ENCODE data around the gene SYT1.

The SYT1 gene

DNA sequence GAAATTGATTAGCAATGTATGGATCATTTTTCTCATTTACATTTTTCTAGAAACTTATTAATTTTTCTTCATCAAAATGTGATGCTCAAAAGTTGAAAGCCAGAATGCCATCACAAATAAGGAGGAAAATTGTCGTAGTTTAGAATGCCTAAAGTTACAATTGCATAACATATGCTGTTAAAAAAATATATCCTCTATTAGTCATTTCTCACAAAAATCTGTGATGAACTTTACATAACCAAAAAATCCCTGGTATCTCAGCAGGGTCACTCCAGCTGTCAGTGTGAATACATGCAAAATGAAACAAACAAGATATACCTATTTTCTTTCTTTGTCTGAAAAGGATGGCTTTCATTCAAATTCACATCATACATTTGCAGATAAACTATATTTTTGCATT, 467.3 kb downstream of the SYT1 start:
- 0 out of 2 replicates have a peak, but pooled peaks cover 2% of the 10 kb centered on the region for H3K36me3 ChIP-seq (ENCODE audit: control insufficient read depth, insufficient read depth, low read length)
- H3K4me3 ChIP-seq (ENCODE audit: low read depth, low read length), result peak overlapping the region; percentile 3; the same call in 1 of the 2 replicates
- no peaks in the 10 kb centered on the region for H3K27me3 ChIP-seq (ENCODE audit: control insufficient read depth, insufficient read depth, low read length)
- H3K27ac ChIP-seq (ENCODE audit: low read depth, low read length), result no peak overlapping the region
- H3K9me3 ChIP-seq (ENCODE audit: control insufficient read depth, insufficient read depth, low read length), result no peaks in the 10 kb centered on the region
- H3K4me1 ChIP-seq (ENCODE audit: control insufficient read depth, insufficient read depth, low read length), result peaks cover 45% of the 10 kb centered on the region
- H3K9ac ChIP-seq (ENCODE audit: low read depth, low read length), result no peak overlapping the region; the same call in 1 of the 2 replicates

DNA sequence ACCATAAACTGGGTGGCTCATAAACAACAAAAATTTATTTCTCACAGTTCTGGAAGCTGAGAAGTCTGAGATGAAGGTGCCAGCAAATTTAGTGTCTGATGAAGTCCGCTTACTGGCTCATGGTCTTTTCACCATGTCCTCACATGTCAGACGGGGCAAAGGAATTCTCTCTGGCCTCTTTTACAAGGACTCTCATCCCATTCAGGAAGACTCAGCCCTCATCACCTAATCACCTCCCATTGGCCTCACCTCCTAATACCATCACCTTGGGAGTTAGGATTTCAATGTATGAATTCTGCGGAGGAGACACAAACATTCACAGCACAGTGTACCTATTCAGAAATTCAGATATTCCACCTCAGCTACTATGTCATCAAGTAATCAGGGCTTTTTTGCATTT, 468.6 kb downstream of the SYT1 start:
- H3K4me1 ChIP-seq (ENCODE audit: control insufficient read depth, insufficient read depth, low read length), result peaks cover 45% of the 10 kb centered on the region
- H3K4me3 ChIP-seq (ENCODE audit: low read depth, low read length), result no peak overlapping the region
- H3K9me3 ChIP-seq (ENCODE audit: control insufficient read depth, insufficient read depth, low read length), result no peaks in the 10 kb centered on the region
- H3K9ac ChIP-seq (ENCODE audit: low read depth, low read length), result no peak overlapping the region
- H3K27ac ChIP-seq (ENCODE audit: low read depth, low read length), result no peak overlapping the region
- H3K36me3 ChIP-seq (ENCODE audit: control insufficient read depth, insufficient read depth, low read length), result 0 out of 2 replicates have a peak, but pooled peaks cover 2% of the 10 kb centered on the region
- H3K27me3 ChIP-seq (ENCODE audit: control insufficient read depth, insufficient read depth, low read length), result no peaks in the 10 kb centered on the region

DNA sequence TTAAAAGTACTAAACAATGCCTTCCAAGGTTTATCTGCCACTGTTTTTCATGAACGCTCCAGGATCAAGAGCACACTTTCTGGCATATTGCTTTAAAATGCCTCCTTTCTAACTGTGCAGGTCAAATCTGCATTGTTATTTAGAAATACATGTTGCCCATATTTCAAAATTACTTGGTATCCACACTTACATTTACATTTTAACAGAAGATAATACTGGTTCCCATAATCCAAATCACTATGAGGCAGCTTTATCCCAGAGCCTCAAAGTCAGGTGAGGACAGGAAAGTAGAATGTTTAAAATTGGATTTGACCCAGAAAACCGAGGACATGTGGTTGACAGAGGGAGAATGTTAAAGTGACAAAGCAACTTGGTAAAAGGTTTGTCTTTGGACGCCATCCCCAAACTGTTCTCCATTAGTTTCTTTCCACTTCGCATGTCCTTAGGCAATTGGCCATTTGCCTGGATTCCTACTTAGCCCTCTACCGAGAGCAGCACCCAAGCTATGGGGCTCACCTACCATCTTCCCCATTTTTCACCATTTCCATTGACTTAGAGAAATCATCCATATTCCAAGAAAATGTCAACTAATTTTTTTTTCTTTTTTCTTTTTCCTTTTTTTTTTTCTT, 473.2 kb downstream of the SYT1 start:
- no peaks in the 10 kb centered on the region for H3K27me3 ChIP-seq (ENCODE audit: control insufficient read depth, insufficient read depth, low read length)
- H3K9me3 ChIP-seq (ENCODE audit: control insufficient read depth, insufficient read depth, low read length), result no peaks in the 10 kb centered on the region
- no peak overlapping the region for H3K9ac ChIP-seq (ENCODE audit: low read depth, low read length)
- 0 out of 2 replicates have a peak, but pooled peaks cover 2% of the 10 kb centered on the region for H3K36me3 ChIP-seq (ENCODE audit: control insufficient read depth, insufficient read depth, low read length)
- H3K4me1 ChIP-seq (ENCODE audit: control insufficient read depth, insufficient read depth, low read length), result peaks cover 23% of the 10 kb centered on the region
- no peak overlapping the region for H3K27ac ChIP-seq (ENCODE audit: low read depth, low read length)
- H3K4me3 ChIP-seq (ENCODE audit: low read depth, low read length), result no peak overlapping the region

DNA sequence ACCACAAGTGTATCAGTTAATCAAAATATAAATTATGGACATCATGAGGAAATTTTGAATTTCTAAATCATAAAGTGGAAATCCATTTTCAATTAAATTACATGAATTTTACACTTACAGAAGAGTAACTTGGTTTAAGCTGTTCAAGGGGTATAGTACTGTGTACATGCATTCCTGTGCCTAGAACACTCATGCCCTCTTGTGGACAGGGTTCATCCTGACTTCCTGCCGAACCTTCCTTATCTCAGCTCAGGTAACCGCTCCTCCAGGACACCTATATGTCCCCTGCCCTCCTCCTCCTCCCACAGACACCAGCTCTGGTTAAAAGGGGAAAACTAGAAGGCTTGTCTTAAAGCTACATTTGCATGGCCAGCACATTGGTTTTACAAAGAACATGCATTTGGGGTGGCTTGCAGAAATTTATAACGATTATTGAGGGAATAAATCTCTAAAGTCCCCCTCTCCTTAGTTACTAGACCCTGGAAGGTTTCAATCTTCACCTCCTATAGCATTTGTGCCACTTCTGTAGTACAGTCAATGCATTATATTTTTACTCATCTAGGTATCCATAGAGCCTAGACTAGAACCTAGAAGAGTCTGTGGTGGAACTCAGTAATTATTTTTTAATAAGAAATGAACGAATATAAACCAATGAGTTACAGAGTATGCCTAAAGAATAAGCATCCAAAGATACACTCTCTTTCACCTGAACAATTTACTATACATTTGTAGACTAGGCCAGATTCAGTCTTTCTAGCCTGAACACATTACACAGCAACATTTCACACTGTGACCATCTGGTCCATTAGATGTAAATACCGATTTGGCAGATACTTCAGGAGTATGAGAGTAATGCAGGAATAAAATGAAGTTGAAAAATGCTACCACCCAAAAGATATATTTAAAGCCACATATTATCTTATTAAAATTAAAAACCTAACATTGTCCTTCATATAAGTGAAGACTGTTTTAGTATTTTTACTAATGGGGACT, 480.6 kb downstream of the SYT1 start:
- H3K27me3 ChIP-seq (ENCODE audit: control insufficient read depth, insufficient read depth, low read length), result no peaks in the 10 kb centered on the region
- no peak overlapping the region for H3K9ac ChIP-seq (ENCODE audit: low read depth, low read length)
- no peaks in the 10 kb centered on the region for H3K4me1 ChIP-seq (ENCODE audit: control insufficient read depth, insufficient read depth, low read length)
- no peaks in the 10 kb centered on the region for H3K36me3 ChIP-seq (ENCODE audit: control insufficient read depth, insufficient read depth, low read length)
- no peak overlapping the region for H3K4me3 ChIP-seq (ENCODE audit: low read depth, low read length)
- H3K27ac ChIP-seq (ENCODE audit: low read depth, low read length), result no peak overlapping the region
- no peaks in the 10 kb centered on the region for H3K9me3 ChIP-seq (ENCODE audit: control insufficient read depth, insufficient read depth, low read length)

DNA sequence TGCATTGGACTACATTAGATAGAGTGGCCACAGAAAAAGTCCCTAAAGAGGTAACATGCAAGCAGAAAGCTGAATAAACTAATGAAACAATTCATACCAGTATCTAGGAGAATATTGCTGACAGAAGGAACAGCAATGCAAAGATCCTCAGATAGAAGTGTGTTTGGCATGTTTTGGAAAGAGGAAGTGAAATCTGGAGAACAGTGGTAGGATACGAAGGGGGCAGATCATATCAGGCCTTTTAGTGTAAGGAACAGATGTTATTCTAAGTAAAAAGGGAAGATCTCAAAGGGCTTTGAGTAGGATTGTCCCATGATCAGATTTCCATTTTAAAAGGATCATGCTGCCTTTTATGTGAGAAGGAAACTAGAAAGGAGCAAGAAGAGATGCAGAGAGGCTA, 483.3 kb downstream of the SYT1 start:
- no peak overlapping the region for H3K27ac ChIP-seq (ENCODE audit: low read depth, low read length)
- H3K9me3 ChIP-seq (ENCODE audit: control insufficient read depth, insufficient read depth, low read length), result no peaks in the 10 kb centered on the region
- no peak overlapping the region for H3K9ac ChIP-seq (ENCODE audit: low read depth, low read length)
- no peaks in the 10 kb centered on the region for H3K27me3 ChIP-seq (ENCODE audit: control insufficient read depth, insufficient read depth, low read length)
- peaks cover 11% of the 10 kb centered on the region for H3K4me1 ChIP-seq (ENCODE audit: control insufficient read depth, insufficient read depth, low read length)
- no peaks in the 10 kb centered on the region for H3K36me3 ChIP-seq (ENCODE audit: control insufficient read depth, insufficient read depth, low read length)
- no peak overlapping the region for H3K4me3 ChIP-seq (ENCODE audit: low read depth, low read length)

DNA sequence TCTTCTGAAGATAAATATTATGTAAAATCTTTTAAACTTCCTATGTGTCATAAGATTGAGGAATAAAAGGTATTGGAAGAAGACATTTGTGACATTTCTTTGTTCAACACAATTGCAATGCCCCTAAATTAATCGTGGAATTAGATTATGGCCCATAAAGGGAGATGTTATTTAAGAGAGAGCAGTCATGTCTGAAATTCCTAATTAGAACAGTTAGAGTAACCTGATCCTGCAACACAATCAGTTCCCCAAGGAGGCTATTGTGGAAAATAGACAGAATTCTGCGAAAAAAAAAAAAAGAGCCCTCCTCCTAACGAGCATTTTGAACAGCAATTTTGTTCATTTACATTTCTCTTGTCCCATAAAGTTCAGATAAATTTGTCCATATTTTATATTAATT, 486.7 kb downstream of the SYT1 start:
- no peak overlapping the region for H3K4me3 ChIP-seq (ENCODE audit: low read depth, low read length)
- H3K27me3 ChIP-seq (ENCODE audit: control insufficient read depth, insufficient read depth, low read length), result no peaks in the 10 kb centered on the region
- H3K36me3 ChIP-seq (ENCODE audit: control insufficient read depth, insufficient read depth, low read length), result no peaks in the 10 kb centered on the region
- no peak overlapping the region for H3K9ac ChIP-seq (ENCODE audit: low read depth, low read length)
- H3K4me1 ChIP-seq (ENCODE audit: control insufficient read depth, insufficient read depth, low read length), result peaks cover 16% of the 10 kb centered on the region
- H3K9me3 ChIP-seq (ENCODE audit: control insufficient read depth, insufficient read depth, low read length), result no peaks in the 10 kb centered on the region
- H3K27ac ChIP-seq (ENCODE audit: low read depth, low read length), result no peak overlapping the region

DNA sequence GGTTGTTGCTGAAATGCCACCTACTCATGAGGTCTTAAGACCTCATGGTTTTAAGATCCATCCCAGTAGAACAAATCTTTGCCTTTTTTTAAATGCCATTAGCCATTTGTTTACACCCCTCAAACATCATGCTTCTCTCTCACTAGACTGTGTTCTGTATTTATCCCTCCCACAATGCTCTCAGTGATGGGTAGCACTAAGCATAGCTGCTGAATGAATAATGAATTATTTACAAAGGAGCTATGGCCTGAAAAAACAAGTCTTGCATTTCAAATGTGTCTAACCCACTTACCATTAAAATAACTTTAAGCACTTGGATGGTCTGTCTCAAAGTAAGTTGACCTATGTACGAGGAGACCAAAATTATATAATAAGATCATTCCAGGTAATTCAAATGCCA, 491.6 kb downstream of the SYT1 start:
- peaks cover 8% of the 10 kb centered on the region; the same call in 1 of the 2 replicates for H3K4me1 ChIP-seq (ENCODE audit: control insufficient read depth, insufficient read depth, low read length)
- no peaks in the 10 kb centered on the region for H3K9me3 ChIP-seq (ENCODE audit: control insufficient read depth, insufficient read depth, low read length)
- no peak overlapping the region for H3K9ac ChIP-seq (ENCODE audit: low read depth, low read length)
- H3K4me3 ChIP-seq (ENCODE audit: low read depth, low read length), result no peak overlapping the region
- H3K27me3 ChIP-seq (ENCODE audit: control insufficient read depth, insufficient read depth, low read length), result no peaks in the 10 kb centered on the region
- H3K36me3 ChIP-seq (ENCODE audit: control insufficient read depth, insufficient read depth, low read length), result no peaks in the 10 kb centered on the region
- no peak overlapping the region for H3K27ac ChIP-seq (ENCODE audit: low read depth, low read length)

DNA sequence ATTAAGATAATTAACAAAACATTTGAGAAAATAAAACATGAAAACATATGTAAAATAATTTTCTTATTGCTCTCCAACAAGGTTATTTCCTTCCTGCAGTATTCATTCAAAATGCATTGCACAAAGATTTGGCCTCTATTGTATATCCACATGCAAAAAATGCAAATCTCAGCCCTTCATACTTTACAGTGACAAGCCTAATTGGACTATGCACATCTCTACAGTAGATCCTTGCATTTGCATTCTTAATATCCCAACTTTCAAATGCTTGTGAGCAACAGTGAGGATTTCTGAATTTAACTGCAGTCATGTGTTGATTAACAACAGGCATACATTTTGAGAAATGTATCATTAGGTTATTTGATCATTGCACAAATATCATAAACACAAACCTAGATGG, 492.5 kb downstream of the SYT1 start:
- Histone ChIP-seq H3K27ac (ENCODE audit: low read depth, low read length) (no peak overlapping the region), H3K9me3 (ENCODE audit: control insufficient read depth, insufficient read depth, low read length) (no peaks in the 10 kb centered on the region), H3K4me3 (ENCODE audit: low read depth, low read length) (no peak overlapping the region), H3K27me3 (ENCODE audit: control insufficient read depth, insufficient read depth, low read length) (no peaks in the 10 kb centered on the region), H3K9ac (ENCODE audit: low read depth, low read length) (no peak overlapping the region), H3K36me3 (ENCODE audit: control insufficient read depth, insufficient read depth, low read length) (no peaks in the 10 kb centered on the region), H3K4me1 (ENCODE audit: control insufficient read depth, insufficient read depth, low read length) (peaks cover 5% of the 10 kb centered on the region; the same call in 1 of the 2 replicates)

DNA sequence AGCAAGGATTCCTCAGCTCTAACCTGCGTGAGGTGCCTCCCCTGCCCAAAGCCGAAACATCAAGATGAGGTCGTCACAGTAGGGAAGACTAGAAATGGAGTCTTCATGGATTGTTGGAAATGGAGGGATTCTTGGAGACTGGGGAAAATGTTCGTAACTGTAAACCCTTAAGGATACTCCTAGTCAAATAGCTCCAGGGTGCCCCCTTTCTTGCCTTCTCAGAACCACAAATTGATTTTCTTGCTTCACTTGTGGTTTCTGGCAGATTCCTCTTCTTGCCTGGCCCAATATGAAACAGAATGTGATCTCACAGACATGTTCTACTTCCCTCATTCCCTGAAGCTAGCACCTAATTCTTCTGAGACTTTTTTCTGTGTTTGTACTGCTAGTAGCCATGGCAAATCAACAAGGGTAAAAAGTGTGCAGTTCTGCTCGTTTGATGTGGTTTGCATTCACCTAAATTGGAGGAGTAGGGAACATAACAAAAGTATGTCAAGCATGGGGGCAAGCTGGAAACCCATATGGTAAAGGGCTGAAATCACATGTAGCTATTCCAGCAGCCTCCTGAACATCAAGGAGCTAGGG, 494.2 kb downstream of the SYT1 start:
- H3K36me3 ChIP-seq (ENCODE audit: control insufficient read depth, insufficient read depth, low read length), result no peaks in the 10 kb centered on the region
- peaks cover 7% of the 10 kb centered on the region; the same call in 1 of the 2 replicates for H3K4me1 ChIP-seq (ENCODE audit: control insufficient read depth, insufficient read depth, low read length)
- H3K27ac ChIP-seq (ENCODE audit: low read depth, low read length), result no peak overlapping the region
- H3K9me3 ChIP-seq (ENCODE audit: control insufficient read depth, insufficient read depth, low read length), result no peaks in the 10 kb centered on the region
- H3K4me3 ChIP-seq (ENCODE audit: low read depth, low read length), result no peak overlapping the region
- no peak overlapping the region for H3K9ac ChIP-seq (ENCODE audit: low read depth, low read length)
- no peaks in the 10 kb centered on the region for H3K27me3 ChIP-seq (ENCODE audit: control insufficient read depth, insufficient read depth, low read length)

DNA sequence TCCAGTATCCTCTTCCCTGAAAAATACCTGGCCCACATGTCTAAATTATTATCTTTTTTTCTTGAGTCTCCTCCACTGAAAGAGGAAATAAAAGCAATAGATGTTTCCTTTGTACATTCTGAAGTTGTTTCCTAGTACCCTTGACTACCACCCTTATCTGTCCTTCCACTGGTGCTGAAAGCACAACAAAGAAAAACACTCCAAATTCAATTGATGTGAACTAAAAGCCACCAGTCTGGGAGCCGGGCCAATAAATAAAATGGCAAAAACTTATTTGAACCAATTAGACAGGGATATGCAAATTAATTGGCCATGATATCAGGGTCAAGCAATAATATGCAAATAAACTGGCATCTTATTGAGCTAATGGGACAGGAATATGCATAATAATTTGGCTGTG, 495.7 kb downstream of the SYT1 start:
- Histone ChIP-seq H3K27ac (ENCODE audit: low read depth, low read length) (no peak overlapping the region), H3K4me1 (ENCODE audit: control insufficient read depth, insufficient read depth, low read length) (peaks cover 7% of the 10 kb centered on the region; the same call in 1 of the 2 replicates), H3K4me3 (ENCODE audit: low read depth, low read length) (no peak overlapping the region), H3K9me3 (ENCODE audit: control insufficient read depth, insufficient read depth, low read length) (no peaks in the 10 kb centered on the region), H3K36me3 (ENCODE audit: control insufficient read depth, insufficient read depth, low read length) (no peaks in the 10 kb centered on the region), H3K9ac (ENCODE audit: low read depth, low read length) (no peak overlapping the region), H3K27me3 (ENCODE audit: control insufficient read depth, insufficient read depth, low read length) (no peaks in the 10 kb centered on the region)

DNA sequence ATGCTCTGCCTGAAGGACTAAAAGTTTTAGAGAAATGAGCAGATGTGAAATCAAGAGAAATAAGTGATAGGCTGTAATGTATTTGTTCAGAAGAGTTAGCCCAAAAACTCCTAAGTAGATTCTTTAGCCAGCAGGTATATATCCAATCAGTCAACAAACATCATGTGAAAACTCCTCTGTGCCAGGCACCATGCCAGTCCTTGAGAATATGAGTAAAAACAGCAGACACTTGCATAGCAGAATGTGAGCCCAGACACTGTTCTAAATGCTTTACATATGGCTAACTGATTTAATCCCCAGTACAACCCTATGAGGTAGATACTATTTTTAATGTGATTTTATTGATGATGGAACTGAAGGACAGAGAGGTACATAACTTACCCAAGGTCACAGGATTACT, 496.4 kb downstream of the SYT1 start:
- no peak overlapping the region for H3K4me3 ChIP-seq (ENCODE audit: low read depth, low read length)
- H3K36me3 ChIP-seq (ENCODE audit: control insufficient read depth, insufficient read depth, low read length), result no peaks in the 10 kb centered on the region
- H3K9ac ChIP-seq (ENCODE audit: low read depth, low read length), result no peak overlapping the region
- no peaks in the 10 kb centered on the region for H3K27me3 ChIP-seq (ENCODE audit: control insufficient read depth, insufficient read depth, low read length)
- H3K9me3 ChIP-seq (ENCODE audit: control insufficient read depth, insufficient read depth, low read length), result no peaks in the 10 kb centered on the region
- peaks cover 7% of the 10 kb centered on the region; the same call in 1 of the 2 replicates for H3K4me1 ChIP-seq (ENCODE audit: control insufficient read depth, insufficient read depth, low read length)
- H3K27ac ChIP-seq (ENCODE audit: low read depth, low read length), result no peak overlapping the region

Data from HUES48 (cell line).